Gastroesophageal sphincter (tissue), 4 donors: Measurements from ENCODE around the gene FANCD2. TPM values are rescaled to one million over a fixed set of nuclear protein-coding genes. Genes with fewer than 3 reads are reported as not detected.

Source experiments
- ATAC-seq: fragments of 150-250 bp; one replicate; pipeline ENCODE4 v1.9.1; 2016; ENCODE audit warnings: mild to moderate bottlenecking, moderate library complexity
- H3K27ac ChIP-seq, 4 donors: fragments of 200-600 bp; sonication (generic) in 3 of 4; 1 replicate in 3 of 4; 2 replicates in 1 of 4; pipeline ENCODE4 v1.5.1; 2016 to 2019
- H3K27me3 ChIP-seq: fragments of 200-600 bp; sonication (generic); one replicate; pipeline ENCODE4 v1.5.1; 2019
- H3K36me3 ChIP-seq, 2 donors: fragments of 200-600 bp; sonication (generic); one replicate each; pipeline ENCODE4 v1.5.1; 2019; ENCODE audit warnings: control low read depth in 1 of 2
- H3K4me1 ChIP-seq, 3 donors: fragments of 200-600 bp; sonication (generic); 1 replicate in 2 of 3; 2 replicates in 1 of 3; pipeline ENCODE4 v1.5.1; 2016 to 2019; ENCODE audit warnings: control low read depth in 2 of 3
- H3K4me3 ChIP-seq, 2 donors: fragments of 200-600 bp; sonication (generic); one replicate each; pipeline ENCODE4 v1.5.1; 2019; ENCODE audit warnings: mild to moderate bottlenecking in 1 of 2, moderate library complexity in 1 of 2
- H3K9me3 ChIP-seq, 3 donors: fragments of 200-600 bp; sonication (generic); one replicate each; pipeline ENCODE4 v1.5.1; 2017 to 2019; ENCODE audit warnings: control low read depth in 2 of 3
- EP300 ChIP-seq: sonication (generic); formaldehyde crosslinking; IDR thresholded peaks from one replicate; pipeline ENCODE4 v1.6.1; 2017; ENCODE audit warnings: antibody characterized with exemption, mild to moderate bottlenecking
- POLR2A ChIP-seq, 2 donors: fragments of 450-650 bp; IDR thresholded peaks; one replicate each; pipeline ENCODE4 v1.6.1; 2017; ENCODE audit warnings: antibody characterized with exemption in 2 of 2, mild to moderate bottlenecking in 2 of 2, moderate library complexity in 1 of 2
- POLR2AphosphoS5 ChIP-seq: sonication (generic); formaldehyde crosslinking; IDR thresholded peaks from one replicate; pipeline ENCODE4 v1.6.1; 2017; ENCODE audit warnings: antibody characterized with exemption
- WGBS, 2 donors: methylation state at CpG; one replicate each; pipeline ENCODE4 v1.1.5; 2018; ENCODE audit warnings: low coverage in 1 of 2; 5-methylcytosine and 5-hydroxymethylcytosine counted together
- total RNA-seq, 4 donors: library from RNA; depleted of rRNA; stranded (reverse); fragments of >200 nt; gene quantifications; one replicate each; pipeline ENCODE4 v1.1.0, GENCODE V29; 2016
- TF ChIP-seq, protein P1 (sequence below), 4 experiments: fragments of 200-600 bp in 2 of 4; fragments of 450-650 bp in 2 of 4; sonication (generic) in 1 of 4; IDR thresholded peaks; one replicate each; pipeline ENCODE4 v1.5.1; 2017 to 2019; ENCODE audit warnings: antibody characterized with exemption in 4 of 4, mild to moderate bottlenecking in 2 of 4, moderate library complexity in 2 of 4

FANCD2 gene
- total RNA-seq, 4 donors from 2014 or later: 0.96 to 7.3 (median 4.1) TPM

DNA sequence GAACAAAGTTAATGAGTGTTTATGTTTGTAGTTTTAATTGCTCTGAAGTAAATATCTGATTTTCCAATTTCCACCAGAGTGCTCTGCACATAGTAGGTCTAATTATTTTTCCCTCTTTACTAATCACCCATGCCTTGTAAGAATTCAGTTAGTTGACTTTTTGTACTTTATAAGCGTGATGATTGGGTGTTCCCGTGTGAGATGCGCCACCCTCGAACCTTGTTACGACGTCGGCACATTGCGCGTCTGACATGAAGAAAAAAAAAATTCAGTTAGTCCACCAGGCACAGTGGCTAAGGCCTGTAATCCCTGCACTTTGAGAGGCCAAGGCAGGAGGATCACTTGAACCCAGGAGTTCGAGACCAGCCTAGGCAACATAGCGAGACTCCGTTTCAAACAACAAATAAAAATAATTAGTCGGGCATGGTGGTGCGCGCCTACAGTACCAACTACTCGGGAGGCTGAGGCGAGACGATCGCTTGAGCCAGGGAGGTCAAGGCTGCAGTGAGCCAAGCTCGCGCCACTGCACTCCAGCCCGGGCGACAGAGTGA lies 114.8 kb downstream of the FANCD2 start:
- peaks cover 0 to 43% (median 15%) of the 10 kb centered on the region in 3 donors for H3K4me1 ChIP-seq
- no peak for ATAC-seq
- 60 to 83% methylated on average over 1 to 20 of the region's 23 CpGs for WGBS, 2 donors

DNA sequence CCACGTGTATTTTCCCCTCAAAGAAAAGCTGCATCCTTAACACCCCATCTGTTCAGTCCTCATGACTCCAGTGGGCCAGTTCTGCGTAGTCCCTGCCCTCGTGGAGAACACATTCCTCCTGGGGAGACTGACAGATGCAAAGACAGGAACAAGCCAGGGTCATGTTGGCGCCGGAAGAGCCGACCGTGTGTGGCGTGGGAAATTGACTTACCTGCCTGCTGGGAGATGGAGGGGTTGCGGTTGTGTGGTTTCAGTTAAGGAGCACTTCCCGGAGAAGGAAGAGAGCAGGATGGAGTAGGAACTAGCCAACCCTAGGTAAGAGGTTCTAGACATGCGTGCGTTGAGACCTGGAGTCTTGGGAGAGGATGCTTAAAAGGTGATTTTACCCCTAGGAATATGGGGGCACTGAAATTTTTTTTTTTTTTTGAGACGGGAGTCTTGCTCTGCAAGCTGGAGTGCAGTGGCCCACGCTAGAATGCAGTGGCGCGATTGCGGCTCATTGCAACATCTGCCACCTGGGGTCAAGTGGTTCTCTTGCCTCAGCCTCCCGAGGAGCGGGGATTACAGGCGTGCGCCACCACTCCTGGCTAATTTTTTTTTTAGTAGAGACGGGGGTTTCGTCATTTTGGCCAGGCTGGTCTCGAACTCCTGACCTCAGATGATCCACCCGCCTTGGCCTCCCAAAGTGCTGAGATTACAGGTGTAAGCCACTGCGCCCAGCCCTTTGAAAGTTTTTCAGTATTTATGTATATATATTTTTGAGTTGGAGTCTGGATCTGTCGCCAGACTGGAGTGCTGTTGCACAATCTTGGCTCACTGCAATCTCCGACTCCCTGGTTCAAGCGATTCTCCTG lies 116.7 kb downstream of the FANCD2 start:
- TF ChIP-seq POLR2AphosphoS5 (no peak), EP300 (no peak), POLR2A (IDR thresholded peaks at IDR 0.05) (no peak)
- TF ChIP-seq, protein P1, sequence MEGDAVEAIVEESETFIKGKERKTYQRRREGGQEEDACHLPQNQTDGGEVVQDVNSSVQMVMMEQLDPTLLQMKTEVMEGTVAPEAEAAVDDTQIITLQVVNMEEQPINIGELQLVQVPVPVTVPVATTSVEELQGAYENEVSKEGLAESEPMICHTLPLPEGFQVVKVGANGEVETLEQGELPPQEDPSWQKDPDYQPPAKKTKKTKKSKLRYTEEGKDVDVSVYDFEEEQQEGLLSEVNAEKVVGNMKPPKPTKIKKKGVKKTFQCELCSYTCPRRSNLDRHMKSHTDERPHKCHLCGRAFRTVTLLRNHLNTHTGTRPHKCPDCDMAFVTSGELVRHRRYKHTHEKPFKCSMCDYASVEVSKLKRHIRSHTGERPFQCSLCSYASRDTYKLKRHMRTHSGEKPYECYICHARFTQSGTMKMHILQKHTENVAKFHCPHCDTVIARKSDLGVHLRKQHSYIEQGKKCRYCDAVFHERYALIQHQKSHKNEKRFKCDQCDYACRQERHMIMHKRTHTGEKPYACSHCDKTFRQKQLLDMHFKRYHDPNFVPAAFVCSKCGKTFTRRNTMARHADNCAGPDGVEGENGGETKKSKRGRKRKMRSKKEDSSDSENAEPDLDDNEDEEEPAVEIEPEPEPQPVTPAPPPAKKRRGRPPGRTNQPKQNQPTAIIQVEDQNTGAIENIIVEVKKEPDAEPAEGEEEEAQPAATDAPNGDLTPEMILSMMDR (IDR thresholded peaks at IDR 0.05): no peak
- H3K27me3 ChIP-seq: no peaks in the 10 kb centered on the region
- H3K36me3 ChIP-seq: peaks cover 0 to 18% of the 10 kb centered on the region in 2 donors
- H3K4me1 ChIP-seq: peaks cover 0 to 46% (median 15%) of the 10 kb centered on the region in 3 donors
- peak overlapping the region in 2 of 4 donors; percentile 94 to 98 for H3K27ac ChIP-seq
- 83 to 84% methylated on average over 13 of the region's 29 CpGs for WGBS, 2 donors
- no peak for ATAC-seq
- H3K9me3 ChIP-seq: no peaks in the 10 kb centered on the region
- H3K4me3 ChIP-seq: peak overlapping the region; percentile 58 to 85

More for the DNA sequence above, 114.8 kb downstream of the FANCD2 start:
- Histone ChIP-seq H3K4me3 (peak overlapping the region in 1 of 2 donors; percentile 85), H3K27ac (peak overlapping the region in 3 of 4 donors; percentile 94 to 98 (median 95)), H3K27me3 (no peaks in the 10 kb centered on the region), H3K9me3 (no peaks in the 10 kb centered on the region), H3K36me3 (no peaks in the 10 kb centered on the region)
- TF ChIP-seq POLR2AphosphoS5 (no peak), EP300 (no peak), POLR2A (IDR thresholded peaks at IDR 0.05) (no peak)
- TF ChIP-seq, protein P1 (IDR thresholded peaks at IDR 0.05): no peak

DNA sequence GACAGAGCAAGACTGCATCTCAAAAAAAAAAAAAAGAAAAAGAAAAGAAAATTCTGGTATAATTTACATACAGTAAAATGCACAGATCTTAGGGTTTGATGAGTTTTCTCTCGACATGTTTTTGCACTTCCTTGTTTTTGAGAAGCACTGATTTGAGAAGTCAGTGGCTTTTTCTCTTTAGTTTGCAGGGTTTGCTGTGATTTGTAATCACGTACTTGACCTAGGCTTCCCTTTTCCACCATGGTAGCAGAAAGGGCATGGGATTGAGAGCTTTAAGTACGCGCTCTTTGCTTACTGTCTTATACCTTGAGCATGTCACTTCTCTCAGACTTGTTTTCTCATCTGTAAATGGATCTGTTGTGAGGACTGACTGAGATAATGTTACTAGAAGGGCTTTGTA lies 119.4 kb downstream of the FANCD2 start:
- Histone ChIP-seq H3K27ac (no peak overlapping the region), H3K9me3 (no peaks in the 10 kb centered on the region), H3K4me3 (no peak overlapping the region), H3K27me3 (no peaks in the 10 kb centered on the region), H3K4me1 (peaks cover 0 to 46% (median 15%) of the 10 kb centered on the region in 3 donors), H3K36me3 (peaks cover 0 to 43% of the 10 kb centered on the region in 2 donors)
- no peak for TF ChIP-seq POLR2AphosphoS5
- no peak for TF ChIP-seq POLR2A (IDR thresholded peaks at IDR 0.05)
- TF ChIP-seq, protein P1 (IDR thresholded peaks at IDR 0.05): no peak
- TF ChIP-seq EP300: no peak
- 74 to 85% methylated on average over 3 to 4 of the region's 4 CpGs for WGBS, 2 donors
- no peak for ATAC-seq

DNA sequence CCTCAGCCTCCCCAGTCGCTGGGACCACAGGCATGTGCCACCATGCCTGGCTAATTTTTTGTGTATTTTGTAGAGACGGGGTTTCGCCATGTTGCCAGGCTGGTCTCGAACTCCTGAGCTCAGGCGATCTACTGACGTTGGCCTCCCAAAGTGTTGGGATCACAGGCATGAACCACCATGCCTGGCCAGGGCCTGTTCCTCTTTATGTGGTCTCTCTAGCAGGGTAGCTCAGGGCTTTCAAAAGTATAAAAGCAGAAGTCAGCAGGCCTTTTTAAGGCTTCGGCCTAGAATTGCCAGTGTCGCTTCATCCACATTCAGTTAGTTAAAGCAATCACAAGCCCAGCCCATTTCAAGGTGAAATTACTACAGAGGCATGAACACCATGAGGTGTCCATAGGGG lies 123.0 kb downstream of the FANCD2 start:
- Histone ChIP-seq H3K4me3 (no peak overlapping the region), H3K27me3 (no peaks in the 10 kb centered on the region), H3K4me1 (peaks cover 0 to 22% (median 3%) of the 10 kb centered on the region in 3 donors), H3K27ac (no peak overlapping the region), H3K9me3 (no peaks in the 10 kb centered on the region), H3K36me3 (peaks cover 0 to 78% of the 10 kb centered on the region in 2 donors)
- ATAC-seq: no peak
- TF ChIP-seq, protein P1 (IDR thresholded peaks at IDR 0.05): no peak
- no peak for TF ChIP-seq POLR2A (IDR thresholded peaks at IDR 0.05)
- TF ChIP-seq POLR2AphosphoS5: no peak
- TF ChIP-seq EP300: no peak
- 87 to 93% methylated on average over 5 to 8 of the region's 8 CpGs for WGBS, 2 donors
